GM12878 (cell line): ENCODE measurements around the gene ERC2. TPM values are rescaled to one million over a fixed set of nuclear protein-coding genes. Genes with fewer than 3 reads are reported as not detected.

Source experiments
- BRCA1 ChIP-seq: IDR thresholded peaks from 2 replicates; pipeline ENCODE4 v1.6.1; 2011; ENCODE audit warnings: low read depth, low read length, improper control_type of control experiment
- CREM ChIP-seq: IDR thresholded peaks from 2 replicates; pipeline ENCODE4 v1.6.1; 2014; ENCODE audit warnings: antibody characterized with exemption, low read depth
- CTCF ChIP-seq, 3 experiments: IDR thresholded peaks in 2 of 3; conservative IDR thresholded peaks in 1 of 3; 2 replicates each; pipeline ENCODE4 v1.5.1; 2011; ENCODE audit warnings: low read depth in 3 of 3, low read length in 3 of 3, mild to moderate bottlenecking in 3 of 3, control low read depth in 2 of 3, moderate library complexity in 2 of 3, inconsistent platforms in 1 of 3, mixed read lengths in 1 of 3; ENCODE audit not compliant: control insufficient read depth in 2 of 3, insufficient read depth in 1 of 3; ENCODE audit errors: extremely low read depth in 1 of 3
- HDAC2 ChIP-seq: fragments of 200-600 bp; sonication (generic); IDR thresholded peaks from 2 replicates; pipeline ENCODE4 v1.6.1; 2017
- LARP7 ChIP-seq: fragments of 450-650 bp; IDR thresholded peaks from 2 replicates; pipeline ENCODE4 v1.6.1; 2017; ENCODE audit warnings: mild to moderate bottlenecking
- MAX ChIP-seq: IDR thresholded peaks from 2 replicates; pipeline ENCODE4 v1.6.1; 2012; ENCODE audit warnings: low read depth, low read length, improper control_type of control experiment
- NFIC ChIP-seq: IDR thresholded peaks from 2 replicates; pipeline ENCODE4 v1.6.1; 2012; ENCODE audit warnings: low read depth, mild to moderate bottlenecking, inconsistent platforms, low read length, moderate library complexity
- POU2F2 ChIP-seq: IDR thresholded peaks from 3 replicates; pipeline ENCODE4 v1.6.1; 2011; ENCODE audit warnings: low read depth, mild to moderate bottlenecking, low read length, borderline replicate concordance
- RELB ChIP-seq: fragments of 450-650 bp; IDR thresholded peaks from 2 replicates; pipeline ENCODE4 v1.6.1; 2017; ENCODE audit warnings: low read depth, mild to moderate bottlenecking, moderate library complexity
- SIN3A ChIP-seq: IDR thresholded peaks from 2 replicates; pipeline ENCODE4 v1.6.1; 2012; ENCODE audit warnings: low read depth, low read length, improper control_type of control experiment
- SIX5 ChIP-seq: IDR thresholded peaks from 2 replicates; pipeline ENCODE4 v1.6.1; 2011; ENCODE audit warnings: mild to moderate bottlenecking, low read depth, low read length, moderate library complexity; ENCODE audit not compliant: severe bottlenecking
- SMAD5 ChIP-seq: IDR thresholded peaks from 2 replicates; pipeline ENCODE4 v1.6.1; 2016; ENCODE audit warnings: antibody characterized with exemption, low read depth
- ZBTB4 ChIP-seq: fragments of 450-650 bp; formaldehyde crosslinking; IDR thresholded peaks from 2 replicates; pipeline ENCODE4 v1.4.0; 2022; ENCODE audit warnings: mild to moderate bottlenecking, moderate library complexity
- ZNF217 ChIP-seq: fragments of 450-650 bp; IDR thresholded peaks from 2 replicates; pipeline ENCODE4 v1.6.1; 2017; ENCODE audit warnings: antibody characterized with exemption, mild to moderate bottlenecking
- ZNF687 ChIP-seq: fragments of 450-650 bp; IDR thresholded peaks from 2 replicates; pipeline ENCODE4 v1.6.1; 2017; ENCODE audit warnings: mild to moderate bottlenecking, moderate library complexity
- polyA plus RNA-seq, 11 experiments: library from polyadenylated mRNA; depleted of rRNA in 4 of 11; unstranded in 6 of 11; stranded (reverse) in 5 of 11; fragments of >200 nt; fragmentation: Nextera tagmentation in 4 of 11; fragmentation: Illumina TruSeq in 1 of 11; extraction: Ambion mirVana in 4 of 11; extraction: Trizol in 1 of 11; gene quantifications; 1 replicate in 1 of 11; 2 replicates in 10 of 11; pipeline versions ENCODE4 v1.2.1 to v1.2.3, GENCODE V29; 2011 to 2016; ENCODE audit warnings: inconsistent platforms in 2 of 11, missing spikeins in 2 of 11, low read depth in 1 of 11
- total RNA-seq, 4 experiments: library from RNA; depleted of rRNA in 3 of 4; stranded (reverse); fragments of >200 nt in 3 of 4; fragmentation: Illumina TruSeq in 1 of 4; extraction: Trizol in 1 of 4; gene quantifications; 2 replicates each; pipeline versions ENCODE4 v1.2.1 to v1.2.3, GENCODE V29; 2013 to 2021
- TF ChIP-seq, protein P1 (sequence below): IDR thresholded peaks from 2 replicates; pipeline ENCODE4 v1.6.1; 2012; ENCODE audit warnings: low read length, inconsistent platforms
- TF ChIP-seq, protein P2 (sequence below): fragments of 450-650 bp; IDR thresholded peaks from 2 replicates; pipeline ENCODE4 v1.6.1; 2017; ENCODE audit warnings: borderline replicate concordance

ERC2 gene
- total and polyA plus RNA-seq, 10 of the 15 experiments (the other 5 are each of a cell fraction or from before 2014, with no cell fraction given), result 0.06 to 1.4 (median 0.12) TPM; not detected in 3

DNA sequence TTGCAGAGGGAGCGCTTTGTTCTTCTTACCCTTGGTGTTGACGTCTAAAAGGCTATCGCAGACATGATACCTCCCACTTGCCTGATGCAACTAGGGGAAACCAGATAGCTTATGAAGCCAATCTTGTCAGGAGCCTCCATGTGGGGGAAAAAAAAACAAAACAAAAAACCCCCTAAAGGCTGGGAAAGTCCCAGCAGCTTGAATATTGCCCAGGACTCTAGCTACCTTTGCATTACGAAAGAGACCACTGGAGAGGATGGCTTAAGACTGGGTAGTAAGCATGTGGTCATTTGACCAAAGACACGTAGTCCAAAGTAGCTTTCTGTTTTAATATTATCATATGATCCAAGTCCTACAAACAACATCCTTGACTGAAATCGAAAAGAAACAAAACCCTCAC lies 860.4 kb downstream of the ERC2 start (continued):
- TF ChIP-seq, protein P1, sequence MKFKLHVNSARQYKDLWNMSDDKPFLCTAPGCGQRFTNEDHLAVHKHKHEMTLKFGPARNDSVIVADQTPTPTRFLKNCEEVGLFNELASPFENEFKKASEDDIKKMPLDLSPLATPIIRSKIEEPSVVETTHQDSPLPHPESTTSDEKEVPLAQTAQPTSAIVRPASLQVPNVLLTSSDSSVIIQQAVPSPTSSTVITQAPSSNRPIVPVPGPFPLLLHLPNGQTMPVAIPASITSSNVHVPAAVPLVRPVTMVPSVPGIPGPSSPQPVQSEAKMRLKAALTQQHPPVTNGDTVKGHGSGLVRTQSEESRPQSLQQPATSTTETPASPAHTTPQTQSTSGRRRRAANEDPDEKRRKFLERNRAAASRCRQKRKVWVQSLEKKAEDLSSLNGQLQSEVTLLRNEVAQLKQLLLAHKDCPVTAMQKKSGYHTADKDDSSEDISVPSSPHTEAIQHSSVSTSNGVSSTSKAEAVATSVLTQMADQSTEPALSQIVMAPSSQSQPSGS, result peak; percentile 61
- TF ChIP-seq CTCF (IDR thresholded peaks at IDR 0.05 in 2 of 3, conservative IDR thresholded peaks at IDR 0.05 in 1 of 3; ENCODE audit: control insufficient read depth in 2 of 3, extremely low read depth in 1 of 3, insufficient read depth in 1 of 3, low read depth in 3 of 3, low read length in 3 of 3), result no peak
- peak; percentile 96 for TF ChIP-seq RELB
- no peak for TF ChIP-seq HDAC2
- TF ChIP-seq ZNF687, result peak; percentile 83
- no peak for TF ChIP-seq SMAD5
- TF ChIP-seq LARP7, result no peak
- peak; percentile 54; the same call in 1 of the 2 replicates for TF ChIP-seq CREM
- TF ChIP-seq SIN3A, result no peak
- no peak for TF ChIP-seq MAX
- TF ChIP-seq POU2F2, result no peak
- TF ChIP-seq, protein P2, sequence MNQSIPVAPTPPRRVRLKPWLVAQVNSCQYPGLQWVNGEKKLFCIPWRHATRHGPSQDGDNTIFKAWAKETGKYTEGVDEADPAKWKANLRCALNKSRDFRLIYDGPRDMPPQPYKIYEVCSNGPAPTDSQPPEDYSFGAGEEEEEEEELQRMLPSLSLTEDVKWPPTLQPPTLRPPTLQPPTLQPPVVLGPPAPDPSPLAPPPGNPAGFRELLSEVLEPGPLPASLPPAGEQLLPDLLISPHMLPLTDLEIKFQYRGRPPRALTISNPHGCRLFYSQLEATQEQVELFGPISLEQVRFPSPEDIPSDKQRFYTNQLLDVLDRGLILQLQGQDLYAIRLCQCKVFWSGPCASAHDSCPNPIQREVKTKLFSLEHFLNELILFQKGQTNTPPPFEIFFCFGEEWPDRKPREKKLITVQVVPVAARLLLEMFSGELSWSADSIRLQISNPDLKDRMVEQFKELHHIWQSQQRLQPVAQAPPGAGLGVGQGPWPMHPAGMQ, result no peak
- peak; percentile 52; the same call in 1 of the 2 replicates for TF ChIP-seq NFIC
- TF ChIP-seq BRCA1, result no peak
- TF ChIP-seq ZNF217, result no peak
- TF ChIP-seq ZBTB4 (CRISPR knock-in tag), result no peak
- TF ChIP-seq SIX5, result no peak
